WTC11 (cell line): ENCODE results near the gene PCSK4. TPM values are rescaled to one million over a fixed set of nuclear protein-coding genes. Genes with fewer than 3 reads are reported as not detected.

Experiments used
- ATAC-seq: fragments of 200-7000 bp; cut with Tn5 transposase; 2 replicates; pipeline ENCODE4 v1.10.0; 2021; ENCODE audit warnings: mild to moderate bottlenecking, moderate library complexity
- CTCF ChIA-PET: fragments of 300-600 bp; sonication (Branson Sonifier 250); formaldehyde crosslinking; loops from one replicate; lab custom pipeline; 2021; ENCODE audit warnings: antibody characterized with exemption; lab: Charles Lee
- POLR2A ChIA-PET: fragments of 350-600 bp; sonication (Branson Sonifier 250); formaldehyde crosslinking; loops from one replicate; lab custom pipeline; 2021; ENCODE audit warnings: antibody characterized with exemption; lab: Charles Lee
- DNase-seq: peaks from one replicate; pipeline ENCODE4 v3.0.0; 2021; ENCODE audit warnings: low spot score
- H3K27ac Mint-ChIP-seq: 2 replicates; pipeline ENCODE4 v1.8.0; 2021; ENCODE audit warnings: mixed read lengths
- H3K27me3 Mint-ChIP-seq: 2 replicates; pipeline ENCODE4 v1.8.0; 2021; ENCODE audit warnings: low read depth, mild to moderate bottlenecking, moderate library complexity, mixed read lengths
- H3K36me3 Mint-ChIP-seq: 2 replicates; pipeline ENCODE4 v1.8.0; 2021; ENCODE audit warnings: mixed read lengths
- H3K4me1 Mint-ChIP-seq: 2 replicates; pipeline ENCODE4 v1.8.0; 2022; ENCODE audit warnings: mixed read lengths
- H3K4me3 Mint-ChIP-seq: 2 replicates; pipeline ENCODE4 v1.8.0; 2021; ENCODE audit warnings: mild to moderate bottlenecking, moderate library complexity, mixed read lengths
- H3K9me3 Mint-ChIP-seq: 2 replicates; pipeline ENCODE4 v1.8.0; 2021; ENCODE audit warnings: mixed read lengths
- CREB1 ChIP-seq: sonication (generic); formaldehyde crosslinking; IDR thresholded peaks from 2 replicates; pipeline ENCODE4 v1.8.0; 2023; ENCODE audit warnings: mild to moderate bottlenecking, missing genetic modification reagents
- CREM ChIP-seq: sonication (generic); formaldehyde crosslinking; IDR thresholded peaks from 2 replicates; pipeline ENCODE4 v1.8.1; 2022; ENCODE audit warnings: mild to moderate bottlenecking, missing genetic modification reagents, moderate library complexity
- FOXJ3 ChIP-seq: sonication (generic); formaldehyde crosslinking; IDR thresholded peaks from 2 replicates; pipeline ENCODE4 v1.9.0; 2021; ENCODE audit warnings: missing genetic modification reagents, mild to moderate bottlenecking, borderline replicate concordance
- GTF2I ChIP-seq: fragments of 250-450 bp; sonication (Bioruptor Pico); conservative IDR thresholded peaks from 2 replicates; pipeline ENCODE4 v1.4.0; 2021; ENCODE audit warnings: mild to moderate bottlenecking
- IRF2 ChIP-seq: sonication (generic); formaldehyde crosslinking; IDR thresholded peaks from 2 replicates; pipeline ENCODE4 v1.8.0; 2022; ENCODE audit warnings: low read depth, missing genetic modification reagents, borderline replicate concordance
- JAZF1 ChIP-seq: fragments of 250-450 bp; sonication (Bioruptor Pico); IDR thresholded peaks from 2 replicates; pipeline ENCODE4 v1.9.0; 2021; ENCODE audit warnings: moderate library complexity, mild to moderate bottlenecking, inconsistent platforms
- KAT7 ChIP-seq: sonication (generic); formaldehyde crosslinking; IDR thresholded peaks from 2 replicates; pipeline ENCODE4 v1.8.1; 2023; ENCODE audit warnings: missing genetic modification reagents, mild to moderate bottlenecking, borderline replicate concordance
- NFE2L1 ChIP-seq: sonication (generic); formaldehyde crosslinking; IDR thresholded peaks from 2 replicates; pipeline ENCODE4 v1.8.1; 2023; ENCODE audit warnings: missing genetic modification reagents
- ZNF232 ChIP-seq: sonication (generic); formaldehyde crosslinking; IDR thresholded peaks from 2 replicates; pipeline ENCODE4 v1.8.0; 2022; ENCODE audit warnings: mild to moderate bottlenecking, missing genetic modification reagents
- ZNF263 ChIP-seq: sonication (generic); formaldehyde crosslinking; IDR thresholded peaks from 2 replicates; pipeline ENCODE4 v1.8.1; 2022; ENCODE audit warnings: low read depth, mild to moderate bottlenecking, moderate library complexity, missing genetic modification reagents
- ZNF317 ChIP-seq: sonication (generic); formaldehyde crosslinking; IDR thresholded peaks from 2 replicates; pipeline ENCODE4 v1.8.1; 2023; ENCODE audit warnings: low read depth, mild to moderate bottlenecking, moderate library complexity, missing genetic modification reagents, borderline replicate concordance
- ZNF396 ChIP-seq: fragments of 250-450 bp; sonication (Bioruptor Pico); IDR thresholded peaks from 2 replicates; pipeline ENCODE4 v1.8.0; 2021; ENCODE audit warnings: mild to moderate bottlenecking, moderate library complexity, borderline replicate concordance
- total RNA-seq: library from RNA; stranded (reverse); gene quantifications from 3 replicates; pipeline ENCODE4 v1.2.3, GENCODE V29; 2021
- TF ChIP-seq, protein P1 (sequence below): fragments of 250-450 bp; sonication (Bioruptor Pico); IDR thresholded peaks from 2 replicates; pipeline ENCODE4 v1.9.0; 2021; ENCODE audit warnings: mild to moderate bottlenecking
- TF ChIP-seq, protein P2 (sequence below): fragments of 250-450 bp; sonication (Bioruptor Pico); IDR thresholded peaks from 2 replicates; pipeline ENCODE4 v1.9.0; 2021; ENCODE audit warnings: mild to moderate bottlenecking, borderline replicate concordance
- TF ChIP-seq, protein P3 (sequence below): sonication (generic); formaldehyde crosslinking; IDR thresholded peaks from 2 replicates; pipeline ENCODE4 v1.8.1; 2022; ENCODE audit warnings: missing genetic modification reagents, borderline replicate concordance
- TF ChIP-seq, protein P4 (sequence below): sonication (generic); formaldehyde crosslinking; IDR thresholded peaks from 2 replicates; pipeline ENCODE4 v1.8.1; 2023; ENCODE audit warnings: mild to moderate bottlenecking, missing genetic modification reagents, moderate library complexity
- TF ChIP-seq, protein P5 (sequence below): fragments of 250-450 bp; sonication (Bioruptor Pico); IDR thresholded peaks from 2 replicates; pipeline ENCODE4 v2.1.2; 2022; ENCODE audit warnings: mild to moderate bottlenecking, moderate library complexity

The PCSK4 gene
- total RNA-seq, 1 experiment from 2014 or later = 22.4 TPM

DNA sequence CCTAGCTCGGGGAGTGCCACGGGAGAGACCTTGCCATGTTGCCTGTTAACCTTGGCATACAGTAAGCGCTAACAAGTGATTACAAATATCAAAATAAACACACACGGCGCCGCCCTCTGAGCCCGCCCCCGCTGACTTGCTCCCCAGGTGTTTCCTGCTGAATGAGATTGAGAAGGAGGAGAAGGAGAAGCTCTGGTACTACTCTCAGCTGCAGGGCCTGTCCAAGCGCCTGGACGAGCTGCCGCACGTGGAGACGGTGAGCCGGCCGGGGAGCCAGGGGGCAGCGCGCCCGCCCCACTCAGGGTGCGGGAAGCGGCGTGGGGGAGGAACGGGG lies 35.2 kb downstream of the PCSK4 start (continued):
- no peak for TF ChIP-seq IRF2 (CRISPR knock-in tag)

DNA sequence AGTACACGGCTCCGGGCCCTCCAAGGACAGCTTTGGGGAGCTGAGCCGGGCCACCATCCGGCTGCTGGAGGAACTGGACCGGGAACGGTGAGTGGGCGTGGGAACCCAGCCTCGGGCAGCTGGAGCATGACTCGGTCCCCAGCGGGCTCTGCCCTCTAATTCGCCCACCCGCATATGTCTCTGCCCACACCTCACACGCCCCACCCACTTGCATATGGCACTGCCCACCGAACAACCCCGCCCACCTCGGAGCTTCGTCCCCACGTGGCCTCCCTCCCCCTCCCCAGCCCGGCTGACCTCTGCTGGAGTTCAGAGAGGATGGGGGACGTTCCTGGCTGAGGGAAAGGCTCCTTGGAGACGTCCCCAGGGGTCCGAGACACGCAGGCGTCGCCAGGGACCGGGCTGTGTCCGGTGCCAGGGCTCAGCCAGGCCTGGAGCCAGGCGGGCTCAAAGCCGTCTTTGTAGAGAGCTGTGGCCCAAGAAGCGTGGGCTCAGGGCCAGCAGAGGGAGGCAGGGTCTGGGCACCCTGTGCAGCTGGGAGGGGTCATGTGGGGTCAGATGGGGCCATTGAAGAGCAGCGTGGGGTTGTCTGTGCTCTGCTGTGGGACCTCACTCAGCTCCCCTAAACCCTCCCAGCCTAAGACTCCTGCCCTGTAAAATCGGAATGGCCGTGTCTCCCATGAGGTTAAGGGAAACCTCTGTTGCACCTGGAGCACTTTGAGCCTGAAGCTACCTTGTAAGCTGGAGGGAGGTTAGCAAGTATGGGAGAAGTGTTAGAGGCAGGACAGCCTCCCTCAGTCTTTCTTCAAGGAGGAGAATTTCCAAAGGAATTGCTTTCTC lies 36.4 kb downstream of the PCSK4 start:
- Mint-ChIP-seq H3K9me3 (no peaks in the 10 kb centered on the region), H3K4me1 (peaks cover 8% of the 10 kb centered on the region; the same call in 1 of the 2 replicates), H3K4me3 (no peak overlapping the region), H3K27me3 (peaks cover 63% of the 10 kb centered on the region), H3K36me3 (no peaks in the 10 kb centered on the region), H3K27ac (no peak overlapping the region)
- ChIA-PET CTCF (interaction anchor here (0.6 to 5.2 kb wide), 9 partner anchors 9 to 384 kb away, joined by 3 to 76 read pairs (median 5); partner anchors contain the start of genes PCSK4 and REEP6), POLR2A (interaction anchor here (1.1 kb wide), 1 partner anchor 9 kb away, joined by 8 read pairs; no protein-coding TSS in a partner anchor)
- no peak for ATAC-seq
- no peak for DNase-seq
- TF ChIP-seq, protein P1, sequence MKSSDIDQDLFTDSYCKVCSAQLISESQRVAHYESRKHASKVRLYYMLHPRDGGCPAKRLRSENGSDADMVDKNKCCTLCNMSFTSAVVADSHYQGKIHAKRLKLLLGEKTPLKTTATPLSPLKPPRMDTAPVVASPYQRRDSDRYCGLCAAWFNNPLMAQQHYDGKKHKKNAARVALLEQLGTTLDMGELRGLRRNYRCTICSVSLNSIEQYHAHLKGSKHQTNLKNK (CRISPR knock-in tag) = no peak
- TF ChIP-seq, protein P2, sequence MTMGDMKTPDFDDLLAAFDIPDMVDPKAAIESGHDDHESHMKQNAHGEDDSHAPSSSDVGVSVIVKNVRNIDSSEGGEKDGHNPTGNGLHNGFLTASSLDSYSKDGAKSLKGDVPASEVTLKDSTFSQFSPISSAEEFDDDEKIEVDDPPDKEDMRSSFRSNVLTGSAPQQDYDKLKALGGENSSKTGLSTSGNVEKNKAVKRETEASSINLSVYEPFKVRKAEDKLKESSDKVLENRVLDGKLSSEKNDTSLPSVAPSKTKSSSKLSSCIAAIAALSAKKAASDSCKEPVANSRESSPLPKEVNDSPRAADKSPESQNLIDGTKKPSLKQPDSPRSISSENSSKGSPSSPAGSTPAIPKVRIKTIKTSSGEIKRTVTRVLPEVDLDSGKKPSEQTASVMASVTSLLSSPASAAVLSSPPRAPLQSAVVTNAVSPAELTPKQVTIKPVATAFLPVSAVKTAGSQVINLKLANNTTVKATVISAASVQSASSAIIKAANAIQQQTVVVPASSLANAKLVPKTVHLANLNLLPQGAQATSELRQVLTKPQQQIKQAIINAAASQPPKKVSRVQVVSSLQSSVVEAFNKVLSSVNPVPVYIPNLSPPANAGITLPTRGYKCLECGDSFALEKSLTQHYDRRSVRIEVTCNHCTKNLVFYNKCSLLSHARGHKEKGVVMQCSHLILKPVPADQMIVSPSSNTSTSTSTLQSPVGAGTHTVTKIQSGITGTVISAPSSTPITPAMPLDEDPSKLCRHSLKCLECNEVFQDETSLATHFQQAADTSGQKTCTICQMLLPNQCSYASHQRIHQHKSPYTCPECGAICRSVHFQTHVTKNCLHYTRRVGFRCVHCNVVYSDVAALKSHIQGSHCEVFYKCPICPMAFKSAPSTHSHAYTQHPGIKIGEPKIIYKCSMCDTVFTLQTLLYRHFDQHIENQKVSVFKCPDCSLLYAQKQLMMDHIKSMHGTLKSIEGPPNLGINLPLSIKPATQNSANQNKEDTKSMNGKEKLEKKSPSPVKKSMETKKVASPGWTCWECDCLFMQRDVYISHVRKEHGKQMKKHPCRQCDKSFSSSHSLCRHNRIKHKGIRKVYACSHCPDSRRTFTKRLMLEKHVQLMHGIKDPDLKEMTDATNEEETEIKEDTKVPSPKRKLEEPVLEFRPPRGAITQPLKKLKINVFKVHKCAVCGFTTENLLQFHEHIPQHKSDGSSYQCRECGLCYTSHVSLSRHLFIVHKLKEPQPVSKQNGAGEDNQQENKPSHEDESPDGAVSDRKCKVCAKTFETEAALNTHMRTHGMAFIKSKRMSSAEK (CRISPR knock-in tag) = no peak
- TF ChIP-seq JAZF1 (CRISPR knock-in tag) (no peak), IRF2 (CRISPR knock-in tag) (no peak), GTF2I (no peak), FOXJ3 (CRISPR knock-in tag) (no peak), ZNF263 (CRISPR knock-in tag) (no peak), CREB1 (CRISPR knock-in tag) (no peak), CREM (CRISPR knock-in tag) (no peak), ZNF232 (CRISPR knock-in tag) (no peak), KAT7 (CRISPR knock-in tag) (no peak), ZNF317 (no peak), ZNF396 (CRISPR knock-in tag) (no peak), NFE2L1 (CRISPR knock-in tag) (no peak)
- TF ChIP-seq, protein P3, sequence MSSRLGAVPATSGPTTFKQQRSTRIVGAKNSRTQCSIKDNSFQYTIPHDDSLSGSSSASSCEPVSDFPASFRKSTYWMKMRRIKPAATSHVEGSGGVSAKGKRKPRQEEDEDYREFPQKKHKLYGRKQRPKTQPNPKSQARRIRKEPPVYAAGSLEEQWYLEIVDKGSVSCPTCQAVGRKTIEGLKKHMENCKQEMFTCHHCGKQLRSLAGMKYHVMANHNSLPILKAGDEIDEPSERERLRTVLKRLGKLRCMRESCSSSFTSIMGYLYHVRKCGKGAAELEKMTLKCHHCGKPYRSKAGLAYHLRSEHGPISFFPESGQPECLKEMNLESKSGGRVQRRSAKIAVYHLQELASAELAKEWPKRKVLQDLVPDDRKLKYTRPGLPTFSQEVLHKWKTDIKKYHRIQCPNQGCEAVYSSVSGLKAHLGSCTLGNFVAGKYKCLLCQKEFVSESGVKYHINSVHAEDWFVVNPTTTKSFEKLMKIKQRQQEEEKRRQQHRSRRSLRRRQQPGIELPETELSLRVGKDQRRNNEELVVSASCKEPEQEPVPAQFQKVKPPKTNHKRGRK (CRISPR knock-in tag) = no peak
- TF ChIP-seq, protein P4, sequence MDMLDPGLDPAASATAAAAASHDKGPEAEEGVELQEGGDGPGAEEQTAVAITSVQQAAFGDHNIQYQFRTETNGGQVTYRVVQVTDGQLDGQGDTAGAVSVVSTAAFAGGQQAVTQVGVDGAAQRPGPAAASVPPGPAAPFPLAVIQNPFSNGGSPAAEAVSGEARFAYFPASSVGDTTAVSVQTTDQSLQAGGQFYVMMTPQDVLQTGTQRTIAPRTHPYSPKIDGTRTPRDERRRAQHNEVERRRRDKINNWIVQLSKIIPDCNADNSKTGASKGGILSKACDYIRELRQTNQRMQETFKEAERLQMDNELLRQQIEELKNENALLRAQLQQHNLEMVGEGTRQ (CRISPR knock-in tag) = no peak
- TF ChIP-seq, protein P5, sequence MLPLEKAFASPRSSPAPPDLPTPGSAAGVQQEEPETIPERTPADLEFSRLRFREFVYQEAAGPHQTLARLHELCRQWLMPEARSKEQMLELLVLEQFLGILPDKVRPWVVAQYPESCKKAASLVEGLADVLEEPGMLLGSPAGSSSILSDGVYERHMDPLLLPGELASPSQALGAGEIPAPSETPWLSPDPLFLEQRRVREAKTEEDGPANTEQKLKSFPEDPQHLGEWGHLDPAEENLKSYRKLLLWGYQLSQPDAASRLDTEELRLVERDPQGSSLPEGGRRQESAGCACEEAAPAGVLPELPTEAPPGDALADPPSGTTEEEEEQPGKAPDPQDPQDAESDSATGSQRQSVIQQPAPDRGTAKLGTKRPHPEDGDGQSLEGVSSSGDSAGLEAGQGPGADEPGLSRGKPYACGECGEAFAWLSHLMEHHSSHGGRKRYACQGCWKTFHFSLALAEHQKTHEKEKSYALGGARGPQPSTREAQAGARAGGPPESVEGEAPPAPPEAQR (CRISPR knock-in tag) = no peak
